ENCODE data around the gene LRIG1.

Gene LRIG1

DNA sequence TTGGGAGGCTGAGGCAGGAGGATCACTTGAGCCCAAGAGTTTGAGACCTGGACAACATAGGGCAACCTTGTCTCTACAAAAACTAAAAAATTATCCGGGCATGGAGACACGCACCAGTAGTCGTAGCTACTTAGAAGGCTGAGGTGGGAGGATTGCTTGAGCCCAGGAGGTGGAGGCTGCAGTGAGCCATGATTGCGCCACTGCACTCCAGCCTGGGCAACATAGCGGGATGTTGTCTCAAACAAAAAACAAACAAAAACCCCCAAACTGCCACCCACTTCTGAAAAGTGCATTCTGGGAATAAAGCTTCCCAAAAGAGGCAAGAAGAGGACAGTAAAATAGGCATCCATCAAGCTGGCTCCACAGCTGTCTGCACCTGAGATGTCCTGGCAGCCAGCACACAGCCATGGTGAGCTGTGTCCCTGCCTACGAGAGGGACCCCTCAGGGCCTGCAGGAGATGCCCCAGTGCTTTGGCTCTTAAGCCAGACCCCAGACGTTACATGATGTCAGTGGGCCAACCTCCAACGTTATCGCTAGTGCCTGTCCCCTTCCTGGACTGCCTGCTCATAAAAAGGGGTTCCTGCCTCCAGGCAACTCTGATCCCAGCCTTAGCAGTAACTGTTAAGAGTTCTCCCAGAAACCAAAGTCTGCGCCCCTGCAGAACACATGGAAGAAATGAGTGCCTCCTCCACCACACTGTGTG, 101.1 kb downstream of the LRIG1 start:
- DNase-seq, result no peak

DNA sequence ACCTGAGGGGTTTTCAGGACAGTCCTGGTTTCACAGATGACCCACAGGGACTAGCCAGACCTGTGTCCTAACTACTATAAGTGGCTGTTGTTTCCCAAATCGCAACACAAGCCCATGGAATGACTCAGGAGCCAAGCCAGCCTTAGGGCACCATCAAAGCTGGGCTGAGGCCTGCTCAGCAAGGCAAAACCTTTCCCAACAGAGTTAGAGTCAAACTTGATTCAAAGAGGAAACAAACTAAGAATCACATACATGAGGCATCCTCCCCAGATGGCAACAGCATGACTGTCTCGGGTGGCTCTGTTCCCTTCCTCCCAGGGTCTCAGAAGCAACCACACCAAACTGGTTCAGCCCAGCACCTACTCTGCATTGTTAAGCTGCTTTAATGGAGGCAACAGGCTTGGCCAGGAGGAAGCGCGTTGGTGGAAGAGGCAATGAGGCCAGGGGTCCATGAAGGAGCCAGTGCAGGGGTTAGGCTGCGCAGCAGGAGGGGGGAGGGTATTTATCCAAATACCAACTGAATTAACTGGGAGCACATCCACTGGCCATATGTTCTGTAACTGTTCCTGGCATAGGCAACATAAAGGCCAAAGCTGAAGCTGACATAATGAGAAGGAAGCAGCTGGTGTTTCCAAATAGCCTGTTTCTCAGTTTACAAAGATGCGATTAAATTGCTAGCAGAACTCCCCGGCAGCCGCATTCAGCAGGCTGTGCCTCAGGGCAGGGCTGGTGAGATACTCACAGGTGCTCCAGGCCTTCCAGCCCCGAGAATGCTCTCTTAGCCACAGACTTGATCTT, 102.4 kb downstream of the LRIG1 start:
- no peak for DNase-seq

DNA sequence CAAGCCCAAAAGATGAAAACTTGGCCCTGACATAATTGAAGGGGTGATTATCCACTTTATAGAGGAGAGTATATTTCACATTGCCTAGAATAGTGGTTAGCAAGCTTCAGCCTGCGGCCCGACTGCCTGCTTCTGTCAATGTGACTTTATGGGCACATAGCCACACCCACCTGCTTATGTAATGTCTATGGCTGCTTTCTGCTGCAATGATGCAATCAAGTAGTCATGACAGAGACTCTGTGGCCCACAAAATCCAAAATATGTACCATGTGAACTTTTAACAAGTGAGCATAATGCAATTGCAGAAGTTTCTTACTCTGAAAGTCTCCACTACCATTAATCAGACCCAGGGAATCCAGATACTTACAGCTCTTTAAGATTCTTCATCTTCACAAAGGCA, 103.1 kb downstream of the LRIG1 start:
- DNase-seq, result no peak

DNA sequence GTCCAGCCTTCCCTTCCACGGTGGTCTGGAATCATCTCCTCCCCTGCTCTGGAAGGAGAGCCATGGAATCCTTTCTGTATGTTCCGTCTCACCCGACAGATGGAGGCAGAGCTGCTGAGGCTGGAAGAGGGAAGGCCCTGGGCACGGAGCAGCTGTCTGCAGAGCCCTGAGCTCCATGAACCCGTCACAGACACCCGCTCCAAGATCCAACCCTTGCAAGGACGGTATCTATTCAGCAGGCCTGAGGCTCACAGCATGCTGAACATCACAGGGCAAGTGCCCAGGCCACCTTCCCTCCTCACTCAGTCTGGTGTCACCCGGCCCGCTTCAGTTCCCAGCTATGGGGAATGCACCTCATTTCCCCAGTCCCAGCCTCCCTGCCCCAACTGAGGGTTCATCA, 103.9 kb downstream of the LRIG1 start:
- no peak for DNase-seq

DNA sequence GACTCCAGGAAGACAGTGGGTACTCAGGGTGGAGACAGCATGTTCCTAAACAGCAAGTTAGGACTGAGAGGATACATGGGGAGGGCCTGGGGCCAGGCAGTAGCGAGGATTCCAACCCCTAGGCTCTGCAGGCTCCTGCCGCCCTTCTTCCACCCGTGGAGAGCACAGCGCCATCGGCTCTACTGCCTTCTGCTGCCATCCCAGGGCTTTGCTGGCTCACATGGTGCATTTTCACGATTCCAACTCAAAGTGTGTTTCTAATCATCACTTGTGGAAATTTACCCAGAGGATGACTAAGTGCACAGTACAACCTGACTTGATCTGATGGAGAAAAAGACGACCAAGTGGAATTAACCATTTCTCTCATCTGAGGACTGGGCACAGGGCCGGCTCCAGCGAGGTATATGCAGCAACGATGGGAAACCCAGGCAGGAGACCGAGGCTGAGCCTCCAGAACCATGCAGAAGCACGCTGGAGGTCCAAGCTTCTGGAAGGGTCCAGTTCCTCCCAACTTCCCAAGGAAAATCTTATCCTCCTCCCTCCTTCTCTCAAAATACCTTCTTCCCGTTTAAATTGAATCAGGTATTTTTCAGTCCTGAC, 104.6 kb downstream of the LRIG1 start:
- DNase-seq, result no peak

DNA sequence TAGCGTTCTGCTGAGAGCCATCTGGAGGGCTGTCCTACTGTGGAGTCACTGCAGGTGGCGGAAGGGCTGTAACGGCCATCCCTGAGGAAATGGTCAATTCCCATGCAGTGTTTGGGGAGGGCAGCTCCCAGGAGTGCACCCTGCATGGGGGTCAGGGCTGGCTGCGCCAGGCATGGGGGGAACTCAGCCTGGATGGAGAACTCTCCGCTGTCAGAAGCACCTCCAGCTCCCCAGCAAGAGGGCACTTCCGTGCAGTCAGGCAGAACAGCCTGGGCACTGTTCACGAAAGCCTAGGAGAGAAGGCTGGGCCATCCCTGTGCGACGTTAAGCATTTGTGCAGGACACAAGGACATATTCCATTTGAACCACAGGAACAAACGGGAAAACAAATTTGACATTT, 105.2 kb downstream of the LRIG1 start:
- DNase-seq, result no peak

DNA sequence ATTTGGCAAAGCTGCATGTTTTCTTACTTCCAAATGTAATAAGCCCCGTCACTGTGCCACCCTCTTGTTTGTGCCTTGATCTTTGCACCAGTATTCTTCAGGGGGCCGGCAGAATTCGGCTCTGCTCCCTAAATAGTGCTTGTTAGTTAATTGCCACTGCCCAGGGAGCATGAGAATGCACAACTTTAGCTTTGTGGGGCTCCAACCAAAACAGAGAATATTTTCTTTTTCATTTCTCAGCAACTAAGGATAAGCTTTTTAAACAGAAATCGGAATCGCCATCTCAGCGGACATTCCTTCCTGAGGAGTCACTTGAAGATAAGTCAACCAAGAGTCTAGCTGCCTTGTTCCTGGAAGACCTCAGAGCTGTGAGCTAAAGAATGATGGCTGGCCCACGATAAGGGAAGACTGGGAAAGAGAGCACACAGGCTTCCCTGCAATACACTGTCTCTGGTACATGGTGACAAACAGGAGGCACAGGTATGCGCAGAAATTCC, 106.0 kb downstream of the LRIG1 start:
- no peak for DNase-seq

DNA sequence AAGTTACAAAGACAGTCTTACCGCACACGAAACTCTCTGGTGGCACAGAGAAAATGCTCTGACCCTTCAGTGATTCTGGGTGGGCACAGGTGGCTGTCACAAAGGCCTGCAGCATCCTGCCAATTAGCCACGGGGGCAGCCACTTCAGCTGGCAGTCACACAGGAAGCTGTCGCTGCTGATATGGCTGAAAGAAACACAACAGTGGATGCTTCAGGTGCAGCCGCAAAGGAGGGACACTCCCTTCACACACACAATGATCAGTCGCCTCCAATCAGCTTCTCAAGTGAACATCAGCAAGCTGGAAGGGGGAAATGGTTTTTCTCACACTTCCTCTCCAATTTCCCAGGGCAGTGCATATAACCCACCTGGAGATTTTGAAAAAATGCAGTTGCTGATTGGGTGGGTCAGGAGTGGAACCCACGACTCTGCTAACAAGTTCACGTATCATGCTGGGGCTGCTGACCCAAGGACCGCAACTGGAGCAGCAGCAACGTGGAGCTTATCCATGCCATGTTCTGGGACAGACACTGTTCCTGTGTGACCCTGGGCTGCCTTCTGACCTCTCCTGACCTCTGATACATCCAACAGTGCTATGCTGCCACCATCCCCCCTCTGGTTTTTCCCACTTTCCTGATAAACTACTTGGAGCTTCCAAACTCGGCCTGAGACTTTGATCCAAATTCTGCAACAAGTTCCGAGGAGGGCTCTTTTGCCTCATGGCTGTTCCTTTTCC, 106.6 kb downstream of the LRIG1 start:
- no peak for DNase-seq

DNA sequence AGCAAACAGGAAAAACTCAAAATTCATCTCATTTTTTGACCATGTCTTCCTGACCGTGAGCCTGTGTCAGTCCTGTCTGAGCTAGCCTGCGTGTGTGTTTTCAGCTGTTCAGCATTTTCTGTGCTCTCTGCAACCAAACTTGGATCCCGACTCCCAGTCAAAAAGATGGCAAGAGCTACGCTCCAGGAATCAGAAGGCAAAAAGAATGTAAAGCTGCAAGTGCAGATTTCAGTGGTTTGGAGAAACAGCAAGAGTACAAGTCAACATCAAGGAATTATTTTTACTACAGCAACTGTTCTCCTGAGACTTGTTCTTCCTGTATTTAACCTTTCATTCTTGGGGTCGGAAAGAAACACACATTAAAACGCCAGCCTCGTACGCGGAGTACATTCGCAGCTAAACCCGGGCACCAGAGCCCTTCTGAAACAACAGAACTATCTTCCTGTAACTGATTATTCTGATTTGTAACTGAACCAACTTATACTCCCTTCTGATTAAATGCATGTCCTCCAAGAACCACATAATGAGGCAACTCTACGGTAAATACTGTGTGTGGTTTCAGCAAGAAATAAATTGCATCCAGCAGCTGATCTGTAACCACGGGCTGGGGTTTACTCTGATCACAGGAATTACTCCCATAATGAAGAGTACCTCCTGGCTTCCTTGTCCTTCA, 107.4 kb downstream of the LRIG1 start:
- no peak for DNase-seq

DNA sequence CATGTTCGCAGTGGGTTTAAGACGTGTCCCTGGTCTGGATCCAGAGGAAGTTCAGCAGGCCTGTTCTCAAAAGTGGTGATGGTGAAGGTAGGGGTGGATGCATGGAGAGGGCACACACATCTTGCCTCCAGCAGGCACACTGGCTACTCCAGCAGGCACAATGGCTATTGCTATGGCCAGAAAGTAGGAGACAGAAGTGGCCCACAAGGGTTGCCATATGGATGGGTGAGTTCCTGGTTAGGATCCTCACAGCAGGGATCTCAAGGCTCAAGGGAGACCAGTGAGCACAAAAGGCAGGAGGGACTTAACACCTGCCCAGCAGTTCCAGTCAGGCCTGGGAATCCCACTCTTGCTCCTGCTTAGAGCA, 107.9 kb downstream of the LRIG1 start:
- no peak for DNase-seq

DNA sequence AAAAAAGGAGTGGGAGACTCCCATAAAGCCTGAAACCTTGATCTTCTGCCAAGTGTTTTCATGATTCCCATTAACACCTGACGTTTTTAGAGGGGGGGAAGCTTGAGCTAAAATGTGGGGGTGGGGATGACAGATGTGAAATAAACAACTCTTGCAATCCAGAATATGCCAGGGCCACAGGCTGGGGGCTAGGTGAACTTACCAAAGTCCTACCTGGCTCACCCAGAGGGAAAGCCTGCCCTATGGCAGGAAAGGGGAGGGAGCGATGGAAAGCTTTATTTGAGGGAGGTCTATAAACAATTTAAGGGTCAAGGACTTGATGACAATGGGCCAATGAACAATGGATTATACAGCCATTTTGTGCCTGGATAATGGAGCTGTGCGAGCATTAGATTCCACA, 108.3 kb downstream of the LRIG1 start:
- DNase-seq, result no peak

DNA sequence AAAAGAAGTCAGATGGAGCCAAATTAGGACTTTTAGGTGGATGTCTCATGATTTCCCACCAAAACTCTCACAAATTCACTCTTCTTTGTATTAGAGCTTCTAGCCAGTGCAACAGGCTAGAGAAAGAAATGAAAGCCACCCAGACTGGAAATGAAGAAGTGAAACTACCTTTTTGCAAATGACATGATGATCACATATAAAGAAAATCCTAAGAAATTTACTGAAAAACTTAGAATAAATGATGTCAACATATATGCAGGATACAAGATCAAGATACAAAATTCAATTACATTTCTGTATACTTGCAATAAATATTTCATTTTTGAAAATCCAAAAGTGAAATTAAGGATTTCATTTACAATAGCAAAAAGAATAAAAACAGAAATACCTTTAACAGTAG, 110.8 kb downstream of the LRIG1 start:
- no peak for DNase-seq

DNA sequence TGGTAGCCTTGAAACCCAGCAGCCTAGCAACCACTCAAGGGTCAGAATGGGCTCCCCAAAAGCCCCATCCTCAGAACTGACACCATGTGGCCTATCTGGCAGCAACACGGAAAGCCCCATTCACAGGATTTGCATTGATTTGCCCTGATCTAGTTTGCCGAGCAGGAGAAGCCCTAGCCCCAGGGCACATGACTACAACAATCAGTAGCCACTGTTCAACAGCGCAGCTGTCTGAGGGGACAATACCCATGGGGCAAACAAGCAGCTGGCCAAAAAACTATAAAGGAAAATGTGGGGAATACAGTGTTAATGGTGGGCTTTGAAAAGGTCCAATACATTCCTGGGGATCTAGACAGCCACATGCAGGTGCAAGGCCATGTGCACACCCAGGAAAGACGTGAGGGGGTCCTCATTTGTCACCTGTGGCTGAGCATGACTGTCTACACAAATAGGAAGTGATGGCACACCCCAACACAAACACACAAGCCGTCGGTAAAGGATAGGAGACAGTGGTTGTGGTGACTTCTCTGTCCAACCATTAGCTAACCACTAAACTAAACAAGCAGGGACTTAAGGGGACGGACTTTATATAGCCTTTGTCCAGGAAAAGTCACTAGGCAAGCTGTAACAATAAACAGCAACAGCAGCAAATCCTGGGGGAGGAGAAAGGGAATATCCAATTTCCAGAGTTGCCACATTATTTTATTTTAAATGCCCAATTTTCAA, 113.7 kb downstream of the LRIG1 start:
- no peak for DNase-seq

DNA sequence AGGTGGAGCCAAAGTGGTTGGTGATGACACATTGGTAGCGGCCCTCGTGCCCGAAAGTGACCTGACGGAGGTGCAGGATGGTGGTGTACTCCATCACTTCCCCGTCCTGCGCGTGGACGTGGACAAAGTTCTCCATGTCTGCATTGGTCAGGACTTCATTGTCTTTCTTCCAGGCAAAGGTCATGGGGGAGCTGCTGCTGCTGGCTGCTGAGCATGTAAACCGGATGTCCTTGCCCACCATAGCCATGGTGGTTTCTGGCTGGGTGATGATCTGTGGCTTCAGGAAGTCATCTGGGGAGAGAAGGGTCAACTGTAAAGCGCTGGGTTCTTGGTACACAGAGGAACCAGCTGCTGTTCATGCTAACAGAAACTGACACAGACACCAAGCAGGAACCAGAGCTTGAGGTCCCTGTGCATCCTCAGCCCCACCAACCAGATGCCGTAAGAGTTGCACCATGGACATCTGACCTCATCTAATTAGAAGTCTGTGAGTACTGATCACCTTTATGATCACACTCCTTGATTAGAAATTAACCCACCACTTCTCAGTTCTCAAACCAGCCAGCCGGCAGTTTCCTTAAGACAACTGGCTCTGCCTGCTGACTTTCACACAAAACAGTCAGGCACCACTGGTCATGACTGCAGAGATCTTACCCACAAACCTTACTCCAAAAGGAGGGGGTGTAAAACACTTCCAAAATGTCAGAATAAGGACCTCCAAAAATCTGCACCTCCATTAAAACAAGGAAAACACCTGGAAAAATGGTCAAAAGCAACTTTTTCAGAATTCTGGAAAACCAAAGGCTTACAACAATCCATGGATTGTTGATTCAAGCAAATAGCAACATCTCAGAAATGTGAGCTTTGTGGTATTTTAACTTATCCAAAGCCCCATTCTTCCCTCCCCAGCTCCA, 114.6 kb downstream of the LRIG1 start:
- no peak for DNase-seq

DNA sequence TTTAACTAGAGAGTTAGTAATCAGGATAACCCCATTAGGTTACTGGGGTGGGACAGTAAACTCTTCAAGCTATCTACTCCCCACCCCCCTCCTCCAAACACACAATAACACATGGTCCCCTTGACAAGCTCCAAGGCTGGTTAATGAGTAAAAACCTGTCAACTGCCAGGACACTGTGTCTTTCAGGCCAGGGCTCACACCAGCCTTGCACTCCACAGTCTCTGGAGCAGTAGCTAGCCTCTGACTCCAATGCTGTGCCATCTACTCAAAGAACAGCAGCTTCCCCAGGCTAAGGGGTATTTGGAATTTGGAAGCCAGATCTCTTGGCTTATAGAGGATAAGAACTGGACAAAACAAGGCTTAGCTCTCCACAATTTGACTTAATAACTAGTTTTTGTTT, 115.8 kb downstream of the LRIG1 start:
- DNase-seq, result no peak

DNA sequence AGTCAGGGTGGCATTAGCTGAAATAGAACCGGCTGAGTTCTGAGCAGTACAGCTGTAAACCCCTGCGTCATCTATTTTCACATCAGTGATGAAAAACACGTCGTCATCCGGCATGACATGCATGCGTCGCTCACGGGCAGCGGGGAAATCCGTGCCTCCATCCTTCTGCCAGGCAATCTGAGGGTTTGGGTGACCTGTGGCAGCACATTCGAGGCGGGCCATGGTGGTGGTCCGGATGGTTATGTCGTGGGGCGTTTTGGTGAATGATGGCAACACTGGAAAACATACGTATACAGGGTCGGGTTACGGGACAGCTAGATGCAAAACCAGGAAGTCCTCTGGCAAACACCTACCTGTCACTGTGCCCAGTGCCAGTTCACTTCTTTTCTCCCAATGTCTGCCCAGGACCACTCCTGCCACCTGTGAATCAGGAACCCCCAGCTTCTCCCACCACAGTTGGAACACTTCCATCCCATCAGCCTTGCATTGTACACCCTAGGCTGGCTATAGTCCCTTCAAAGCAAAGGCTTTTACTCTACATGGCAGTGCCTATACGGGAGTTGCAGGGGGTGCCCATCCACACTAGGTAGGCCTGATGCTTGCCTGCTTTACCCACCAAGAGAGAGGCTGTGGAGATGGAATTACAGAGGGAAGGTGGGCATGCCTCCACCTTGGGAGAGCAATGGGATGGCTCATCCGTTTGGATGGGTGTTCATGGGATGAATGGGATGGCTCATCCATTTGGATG, 116.7 kb downstream of the LRIG1 start:
- no peak for DNase-seq

DNA sequence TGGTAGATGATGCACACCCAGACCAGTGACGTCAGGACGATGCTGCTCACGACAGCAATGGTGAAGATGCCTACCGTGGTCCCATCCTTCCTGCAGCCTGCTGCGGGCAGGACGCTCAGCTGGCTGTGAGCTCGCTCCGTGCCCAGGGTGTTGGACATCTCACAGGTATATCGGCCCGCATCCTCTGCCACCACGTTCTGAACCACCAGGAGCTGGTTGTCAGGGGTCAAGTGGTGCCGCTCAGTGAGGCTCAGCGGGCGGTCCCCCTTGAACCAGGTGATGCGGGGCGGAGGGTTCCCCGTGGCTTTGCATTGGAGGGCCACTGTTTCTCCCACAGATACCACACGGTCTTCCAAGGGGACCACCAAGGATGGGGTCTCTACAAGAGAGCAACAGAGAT, 117.8 kb downstream of the LRIG1 start:
- no peak for DNase-seq

DNA sequence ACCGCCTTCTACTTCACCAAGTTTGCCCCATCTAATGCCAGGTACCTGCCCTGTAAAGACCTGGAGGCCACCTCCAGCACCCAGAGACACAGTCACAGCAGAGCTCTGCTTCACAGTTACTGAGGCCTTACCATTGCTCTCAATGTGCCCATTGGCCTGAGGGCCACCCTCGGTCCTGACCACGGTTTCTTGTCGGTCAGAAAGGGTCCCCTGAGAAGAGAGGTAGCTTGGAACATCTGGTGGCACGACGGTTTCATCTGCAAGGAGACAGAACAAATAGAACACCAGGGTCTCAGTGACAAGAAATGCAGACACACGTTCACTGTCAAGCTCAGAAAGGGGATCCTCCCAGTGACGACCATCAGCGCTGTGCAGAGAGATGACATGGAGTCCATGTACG, 118.7 kb downstream of the LRIG1 start:
- DNase-seq, result no peak

DNA sequence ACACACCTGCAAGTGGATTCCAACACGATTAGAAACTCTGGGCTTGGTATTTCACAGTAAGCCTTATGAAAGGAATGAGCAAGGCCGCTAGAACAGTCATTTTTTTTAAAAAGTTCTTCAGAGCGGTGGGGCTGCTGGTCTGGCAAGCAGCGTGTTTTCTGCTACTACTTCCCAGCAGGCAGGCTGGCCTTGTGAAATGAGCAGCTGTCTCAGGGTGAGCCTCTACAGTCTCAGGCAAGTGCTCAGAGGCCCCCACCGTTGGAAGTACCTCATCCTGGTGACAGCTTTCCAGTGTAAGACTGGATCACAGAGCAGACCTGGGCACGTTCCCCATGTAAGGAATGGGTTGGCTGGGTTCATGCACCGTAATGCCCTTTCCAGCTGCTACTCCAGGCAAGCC, 119.2 kb downstream of the LRIG1 start:
- no peak for DNase-seq

DNA sequence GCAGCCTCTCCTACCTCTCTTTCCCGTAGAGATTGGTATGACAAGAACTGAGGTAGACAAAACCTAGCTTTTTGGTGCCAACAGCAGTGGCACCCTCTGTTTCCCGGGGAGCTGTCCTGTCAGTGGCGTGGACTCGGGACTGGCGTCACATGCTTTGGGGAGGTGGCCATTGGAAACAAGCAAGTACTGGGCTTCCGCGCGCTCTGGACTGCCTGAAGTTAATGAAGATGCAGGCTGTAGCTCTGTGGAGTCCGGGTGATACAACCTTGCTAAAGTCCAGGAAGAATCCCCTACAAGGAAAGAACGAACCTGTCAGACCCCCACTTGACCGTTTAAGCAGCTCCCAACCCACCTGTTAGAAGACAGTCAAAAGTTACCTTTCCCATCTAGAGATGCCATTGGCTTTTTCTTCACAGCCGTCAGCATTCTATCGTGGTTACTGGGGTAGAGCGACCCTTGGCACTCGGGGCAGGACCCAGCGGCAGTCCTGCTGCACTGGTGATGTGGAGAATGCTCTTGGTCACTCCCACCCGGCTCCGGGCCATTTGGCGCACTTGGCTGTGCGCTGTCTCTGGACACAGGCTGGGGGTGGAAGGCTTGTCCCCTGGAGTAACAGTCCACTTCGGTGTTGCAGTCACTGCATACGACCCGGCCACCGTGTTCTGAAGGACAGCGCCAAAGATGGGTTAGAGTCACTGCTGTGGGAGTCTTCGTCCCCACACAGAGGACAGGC, 120.5 kb downstream of the LRIG1 start:
- no peak for DNase-seq

All from NCI-H187 treated with DMSO at 0.1 percent for 48 hours (cell line).